Suprapubic skin (tissue), 4 donors: ENCODE measurements around the gene LRRC75B.

Source experiments
- POLR2A ChIP-seq, 2 donors: fragments of 450-650 bp; IDR thresholded peaks; one replicate each; pipeline ENCODE4 v1.6.1; 2017; ENCODE audit warnings: antibody characterized with exemption in 2 of 2, mild to moderate bottlenecking in 2 of 2, moderate library complexity in 2 of 2
- POLR2AphosphoS5 ChIP-seq, 3 donors: sonication (generic); formaldehyde crosslinking; IDR thresholded peaks; one replicate each; pipeline ENCODE4 v1.6.1; 2017; ENCODE audit warnings: antibody characterized with exemption in 3 of 3
- TF ChIP-seq, protein P1 (sequence below), 2 donors: fragments of 200-600 bp in 1 of 2; fragments of 450-650 bp in 1 of 2; sonication (generic) in 1 of 2; IDR thresholded peaks; one replicate each; pipeline ENCODE4 v1.5.1; 2016 to 2019; ENCODE audit warnings: antibody characterized with exemption in 2 of 2, mild to moderate bottlenecking in 1 of 2, moderate library complexity in 1 of 2

DNA sequence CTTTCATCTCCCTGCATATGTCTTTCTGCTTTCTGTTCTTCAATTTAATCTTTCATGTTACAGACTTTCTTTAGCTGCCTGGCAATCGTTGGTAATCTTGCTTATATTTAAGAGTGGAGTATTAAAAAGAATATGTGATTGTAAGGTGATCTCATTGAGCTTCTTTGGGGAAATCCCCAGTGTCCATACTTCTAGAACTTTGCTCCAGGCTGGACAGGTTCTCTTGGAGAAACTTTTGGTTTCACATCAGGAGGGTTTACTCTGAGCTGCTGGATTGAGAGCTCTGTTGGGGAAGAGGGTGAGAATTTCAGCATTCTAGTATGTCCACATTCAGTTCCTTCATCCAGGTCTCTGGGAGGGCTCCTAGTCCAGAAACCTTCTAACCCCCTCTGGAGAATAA lies 16.1 kb downstream of the LRRC75B start:
- TF ChIP-seq POLR2A (IDR thresholded peaks at IDR 0.05) = no peak
- TF ChIP-seq POLR2AphosphoS5 (IDR thresholded peaks at IDR 0.05) = no peak
- TF ChIP-seq, protein P1, sequence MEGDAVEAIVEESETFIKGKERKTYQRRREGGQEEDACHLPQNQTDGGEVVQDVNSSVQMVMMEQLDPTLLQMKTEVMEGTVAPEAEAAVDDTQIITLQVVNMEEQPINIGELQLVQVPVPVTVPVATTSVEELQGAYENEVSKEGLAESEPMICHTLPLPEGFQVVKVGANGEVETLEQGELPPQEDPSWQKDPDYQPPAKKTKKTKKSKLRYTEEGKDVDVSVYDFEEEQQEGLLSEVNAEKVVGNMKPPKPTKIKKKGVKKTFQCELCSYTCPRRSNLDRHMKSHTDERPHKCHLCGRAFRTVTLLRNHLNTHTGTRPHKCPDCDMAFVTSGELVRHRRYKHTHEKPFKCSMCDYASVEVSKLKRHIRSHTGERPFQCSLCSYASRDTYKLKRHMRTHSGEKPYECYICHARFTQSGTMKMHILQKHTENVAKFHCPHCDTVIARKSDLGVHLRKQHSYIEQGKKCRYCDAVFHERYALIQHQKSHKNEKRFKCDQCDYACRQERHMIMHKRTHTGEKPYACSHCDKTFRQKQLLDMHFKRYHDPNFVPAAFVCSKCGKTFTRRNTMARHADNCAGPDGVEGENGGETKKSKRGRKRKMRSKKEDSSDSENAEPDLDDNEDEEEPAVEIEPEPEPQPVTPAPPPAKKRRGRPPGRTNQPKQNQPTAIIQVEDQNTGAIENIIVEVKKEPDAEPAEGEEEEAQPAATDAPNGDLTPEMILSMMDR (IDR thresholded peaks at IDR 0.05) = no peak
